CD4-positive, alpha-beta T cell treated with Interleukin-2 at 100 ng/mL for 4 hours (primary cell): Measurements from ENCODE around the gene NPAS3.

Experiments
- DNase-seq: peaks from one replicate; pipeline ENCODE4 v3.0.0-alpha.2; 2020; ENCODE audit warnings: low spot score

The NPAS3 gene

GRCh38 chr14:33682760-33683159, 744.1 kb downstream of the NPAS3 start:
- no peak for DNase-seq

- no peak for DNase-seq
These were observed 746.3 kb downstream of the NPAS3 start for GRCh38 chr14:33685026-33685425.

DNA sequence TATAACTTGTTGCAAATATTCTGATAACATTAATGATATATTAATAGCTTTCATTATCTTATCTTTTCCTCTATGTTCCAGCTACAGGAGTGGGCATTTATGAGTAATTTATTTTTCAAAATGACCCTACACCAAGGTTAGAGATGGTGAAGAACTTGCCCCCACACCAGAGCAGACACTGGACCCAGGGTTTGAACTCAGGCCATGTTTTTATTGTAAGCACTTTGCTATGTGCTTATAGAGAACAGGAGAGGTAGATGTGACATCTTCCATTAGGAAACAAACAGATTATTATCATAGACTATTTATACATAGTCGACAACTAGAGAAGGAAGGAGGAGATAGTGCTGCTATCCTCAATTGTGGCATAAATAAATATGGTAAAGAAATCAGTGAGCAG, 747.0 kb downstream of the NPAS3 start:
- no peak for DNase-seq

DNA sequence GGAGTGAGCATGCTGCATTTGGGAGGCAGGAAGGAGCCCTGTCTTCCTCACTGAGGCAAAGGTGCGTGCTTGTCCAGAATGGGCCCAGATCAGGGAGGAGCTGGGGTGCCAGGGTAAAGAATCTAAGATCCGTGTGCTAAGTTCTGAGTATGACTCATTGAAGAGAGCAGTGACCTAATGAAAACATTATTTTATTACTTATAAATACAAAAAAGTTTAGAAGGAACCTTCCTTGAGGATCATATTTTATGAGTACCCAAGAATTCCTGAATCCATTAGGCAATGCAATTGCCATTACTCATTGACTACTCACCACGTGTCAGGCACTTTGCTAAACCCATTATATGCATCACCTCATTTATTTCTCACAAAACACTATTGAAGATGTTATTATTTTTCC, 747.5 kb downstream of the NPAS3 start:
- no peak for DNase-seq

GRCh38 chr14:33686856-33687255, 748.2 kb downstream of the NPAS3 start:
- DNase-seq = no peak

DNA sequence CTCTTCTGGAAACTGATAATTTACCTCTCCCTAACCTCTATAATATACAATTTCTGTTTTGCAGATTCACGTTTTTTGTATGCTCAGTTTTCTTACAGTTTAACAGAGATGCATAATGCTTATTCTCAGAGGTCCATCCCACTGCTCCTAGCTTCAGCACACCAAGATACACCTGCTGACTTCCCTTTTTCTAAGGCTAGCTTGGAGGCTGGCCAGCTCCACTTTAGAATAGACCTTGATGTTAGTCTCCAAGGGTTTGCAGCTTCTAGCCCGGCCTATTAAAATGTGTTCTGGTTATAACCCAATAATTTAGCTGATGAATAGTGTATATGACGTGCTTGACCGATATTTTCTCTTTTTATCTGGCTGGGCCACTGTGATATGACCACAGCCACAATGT, 751.0 kb downstream of the NPAS3 start:
- no peak for DNase-seq

GRCh38 chr14:33691907-33692306, 753.2 kb downstream of the NPAS3 start:
- DNase-seq = no peak

- DNase-seq = no peak
These were observed 754.1 kb downstream of the NPAS3 start for GRCh38 chr14:33692762-33693161.

DNA sequence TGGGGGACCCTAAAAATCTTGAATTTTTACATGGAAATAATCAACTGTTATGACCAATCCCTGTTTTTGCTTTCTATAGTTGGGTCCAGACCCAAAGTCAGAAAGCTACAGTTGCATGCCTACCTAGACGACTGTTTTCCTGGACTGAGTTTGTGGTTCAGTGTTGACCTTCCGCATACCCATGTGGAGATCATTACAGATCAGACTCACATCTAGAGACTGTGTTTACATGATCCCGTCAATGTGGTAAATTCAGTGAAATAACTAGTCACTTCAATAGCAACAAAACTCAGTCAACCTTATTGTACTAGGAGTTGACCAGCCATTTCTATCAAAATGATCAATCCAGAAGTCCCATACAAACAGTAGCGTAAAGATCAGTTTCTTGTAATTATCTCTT, 754.6 kb downstream of the NPAS3 start:
- DNase-seq = no peak

GRCh38 chr14:33696165-33696564, 757.5 kb downstream of the NPAS3 start:
- DNase-seq = no peak

DNA sequence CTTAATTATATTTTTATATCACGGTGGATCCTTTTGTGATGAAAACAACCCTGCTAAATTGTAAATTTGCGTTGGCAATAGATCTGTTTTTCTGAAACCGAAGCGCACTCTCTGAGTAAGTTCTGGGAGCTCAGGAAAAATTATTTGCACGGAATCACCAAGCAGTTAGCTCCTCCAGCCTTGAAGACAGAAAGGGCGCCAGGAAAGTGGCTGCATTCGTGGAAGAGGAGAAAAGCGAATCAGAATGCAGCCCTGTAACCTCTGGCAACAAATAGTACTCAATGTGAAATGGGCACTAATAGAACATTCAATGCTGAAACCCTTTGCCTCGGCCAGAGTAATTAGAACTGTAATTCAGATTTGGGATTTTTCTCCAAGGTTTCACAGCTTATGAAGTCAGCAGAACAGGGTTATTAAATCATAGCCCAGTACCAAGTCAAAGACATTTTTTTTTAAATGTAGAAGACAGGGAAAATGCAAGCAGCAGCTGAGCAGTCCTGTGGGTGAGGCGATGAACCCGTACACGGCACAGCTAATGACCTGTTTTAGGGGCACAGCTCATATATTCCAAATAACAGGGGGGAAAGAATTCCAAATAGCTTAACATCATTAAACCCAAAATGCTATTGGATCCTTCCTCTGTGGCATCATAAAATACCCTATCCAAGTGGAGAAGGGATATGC, 760.8 kb downstream of the NPAS3 start:
- no peak for DNase-seq

DNA sequence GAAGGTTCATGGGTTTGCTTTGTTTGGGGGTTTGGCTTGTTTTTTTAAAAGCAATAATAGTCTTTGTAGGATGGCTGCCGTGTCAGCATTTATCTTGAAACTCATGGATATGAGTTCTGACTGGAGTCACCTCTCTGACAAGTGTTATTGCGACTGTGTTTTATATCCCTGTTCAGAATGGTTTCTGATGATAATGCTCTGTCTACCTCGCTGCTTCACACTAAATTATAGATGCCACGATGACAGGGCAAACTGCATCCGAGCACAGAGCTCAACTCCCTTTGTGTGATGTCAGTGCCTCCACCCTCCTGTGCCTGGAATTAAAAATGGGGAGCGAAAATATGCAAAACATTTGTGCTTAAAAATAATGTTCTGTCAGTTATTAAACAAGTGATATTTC, 761.4 kb downstream of the NPAS3 start:
- no peak for DNase-seq

GRCh38 chr14:33702293-33702692, 763.6 kb downstream of the NPAS3 start:
- no peak for DNase-seq

DNA sequence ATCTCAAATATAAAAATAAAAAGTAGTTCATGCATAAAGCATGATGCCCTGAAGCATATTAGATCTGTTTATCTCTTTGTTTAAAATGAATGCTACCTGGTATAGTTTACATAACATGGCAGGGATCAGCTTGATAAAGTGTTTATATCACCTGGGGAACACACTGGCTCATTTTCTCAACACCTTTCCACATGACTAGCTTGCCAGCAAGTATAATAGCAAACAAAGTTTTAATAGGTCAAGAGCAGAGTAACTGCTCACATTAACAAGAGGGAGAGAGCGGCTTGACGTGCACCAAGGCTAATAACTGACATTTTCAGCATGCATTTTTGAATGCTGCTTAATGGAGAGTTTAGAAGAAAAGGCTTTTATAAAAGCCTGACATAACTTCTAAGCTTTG, 765.8 kb downstream of the NPAS3 start:
- no peak for DNase-seq

- DNase-seq = no peak
These were observed 766.8 kb downstream of the NPAS3 start for GRCh38 chr14:33705490-33705889.

- no peak for DNase-seq
These were observed 769.0 kb downstream of the NPAS3 start for GRCh38 chr14:33707716-33708115.

DNA sequence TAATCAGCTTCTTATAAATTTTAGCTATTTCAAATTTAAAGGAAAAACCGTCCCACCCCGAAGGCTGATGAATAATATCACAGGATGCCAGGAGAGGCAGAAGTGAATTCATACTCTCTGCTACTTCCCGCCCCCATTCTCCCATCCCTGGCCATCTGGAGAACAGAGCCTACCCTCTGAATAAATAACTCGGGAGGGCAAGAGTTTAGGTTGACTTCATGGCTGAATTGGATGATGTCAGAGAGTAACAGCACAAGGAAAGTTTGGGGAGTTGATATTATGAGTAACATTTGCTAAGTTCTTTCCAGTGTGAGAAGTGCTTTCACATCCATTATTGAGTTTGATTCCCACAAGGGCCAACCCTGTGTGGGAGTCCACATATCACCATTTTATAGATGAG, 770.6 kb downstream of the NPAS3 start:
- no peak for DNase-seq

GRCh38 chr14:33709711-33710110, 771.0 kb downstream of the NPAS3 start:
- DNase-seq = no peak

- DNase-seq = no peak
These were observed 771.6 kb downstream of the NPAS3 start for GRCh38 chr14:33710273-33710672.

- no peak for DNase-seq
These were observed 772.5 kb downstream of the NPAS3 start for GRCh38 chr14:33711194-33711593.

DNA sequence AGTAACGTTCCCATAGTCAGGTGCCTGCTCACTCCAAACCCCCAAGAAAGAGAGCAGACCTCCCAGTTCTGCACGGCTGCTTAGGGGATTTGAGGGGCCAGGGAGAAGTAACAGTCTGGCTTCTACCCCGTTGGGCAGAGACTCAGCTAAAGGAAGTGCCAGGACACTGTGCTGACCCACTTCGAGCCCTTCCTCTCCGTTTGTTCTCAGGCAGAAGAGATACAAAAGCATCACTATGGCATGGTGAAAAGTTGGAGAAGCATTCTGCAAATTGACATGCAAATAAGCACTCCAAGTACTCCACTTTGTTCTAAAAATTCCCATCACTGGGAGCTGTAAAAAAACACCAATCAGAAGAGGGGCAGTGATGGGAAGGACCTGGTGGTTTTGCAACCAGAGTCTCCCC, 773.1 kb downstream of the NPAS3 start:
- no peak for DNase-seq

GRCh38 chr14:33714527-33715226, 776.0 kb downstream of the NPAS3 start:
- no peak for DNase-seq

- DNase-seq = no peak
These were observed 776.5 kb downstream of the NPAS3 start for GRCh38 chr14:33715227-33715528.

- no peak for DNase-seq
These were observed 778.2 kb downstream of the NPAS3 start for GRCh38 chr14:33716921-33717320.
